HUDEP-2 (cell line): ENCODE measurements around the gene SDC3.
"Not testable (repeated sequence)": the region's sequence is repeated elsewhere in the genome, so short reads cannot be mapped to it uniquely, and the experiment has no call there.

Experiments
- DNase-seq, 76 experiments: peaks; one replicate each; lab custom pipeline; 2025; ENCODE audit not compliant: unreplicated experiment in 76 of 76; lab: John Stamatoyannopoulos, UW

Gene SDC3, protein sequence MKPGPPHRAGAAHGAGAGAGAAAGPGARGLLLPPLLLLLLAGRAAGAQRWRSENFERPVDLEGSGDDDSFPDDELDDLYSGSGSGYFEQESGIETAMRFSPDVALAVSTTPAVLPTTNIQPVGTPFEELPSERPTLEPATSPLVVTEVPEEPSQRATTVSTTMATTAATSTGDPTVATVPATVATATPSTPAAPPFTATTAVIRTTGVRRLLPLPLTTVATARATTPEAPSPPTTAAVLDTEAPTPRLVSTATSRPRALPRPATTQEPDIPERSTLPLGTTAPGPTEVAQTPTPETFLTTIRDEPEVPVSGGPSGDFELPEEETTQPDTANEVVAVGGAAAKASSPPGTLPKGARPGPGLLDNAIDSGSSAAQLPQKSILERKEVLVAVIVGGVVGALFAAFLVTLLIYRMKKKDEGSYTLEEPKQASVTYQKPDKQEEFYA

DNA sequence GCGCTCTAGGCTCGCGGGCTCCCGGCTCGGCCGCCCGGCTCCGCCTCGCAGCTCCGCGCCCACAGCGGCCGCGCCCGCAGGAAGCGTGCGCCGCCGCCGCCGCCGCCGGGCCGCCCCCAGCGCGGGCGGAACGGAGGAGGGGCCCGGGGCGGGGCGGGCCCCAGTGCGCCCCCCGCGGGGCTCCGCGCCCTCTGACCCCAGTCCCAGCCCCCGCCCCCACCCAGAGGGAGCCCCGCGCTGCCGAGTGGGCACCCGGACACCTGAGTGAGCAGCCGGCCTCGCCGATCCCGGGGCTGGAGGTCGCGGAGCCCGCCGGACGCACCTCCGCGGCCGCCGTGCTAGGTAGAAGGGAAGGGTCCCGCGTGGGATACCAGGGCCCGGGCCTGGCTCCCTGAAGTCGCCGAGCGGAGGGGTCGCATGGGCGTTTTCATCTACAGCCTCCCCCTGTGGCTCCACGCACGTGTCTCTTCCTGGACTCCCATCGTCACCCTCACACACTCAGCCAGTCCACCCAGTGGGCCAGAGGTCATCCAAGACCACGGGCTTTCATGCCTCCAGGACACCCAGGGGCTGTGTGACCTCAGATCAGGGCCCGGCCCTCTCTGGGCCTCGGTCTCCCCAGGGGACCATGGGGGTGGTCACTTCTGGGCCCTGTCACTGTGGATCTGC lies at the start of gene SDC3:
Gene SDC3 (minus strand): TSS at position 63 of the 669 bp plus-strand sequence. CDS start 172 bp downstream, outside the sequence.
- DNase-seq, result no peak

DNA sequence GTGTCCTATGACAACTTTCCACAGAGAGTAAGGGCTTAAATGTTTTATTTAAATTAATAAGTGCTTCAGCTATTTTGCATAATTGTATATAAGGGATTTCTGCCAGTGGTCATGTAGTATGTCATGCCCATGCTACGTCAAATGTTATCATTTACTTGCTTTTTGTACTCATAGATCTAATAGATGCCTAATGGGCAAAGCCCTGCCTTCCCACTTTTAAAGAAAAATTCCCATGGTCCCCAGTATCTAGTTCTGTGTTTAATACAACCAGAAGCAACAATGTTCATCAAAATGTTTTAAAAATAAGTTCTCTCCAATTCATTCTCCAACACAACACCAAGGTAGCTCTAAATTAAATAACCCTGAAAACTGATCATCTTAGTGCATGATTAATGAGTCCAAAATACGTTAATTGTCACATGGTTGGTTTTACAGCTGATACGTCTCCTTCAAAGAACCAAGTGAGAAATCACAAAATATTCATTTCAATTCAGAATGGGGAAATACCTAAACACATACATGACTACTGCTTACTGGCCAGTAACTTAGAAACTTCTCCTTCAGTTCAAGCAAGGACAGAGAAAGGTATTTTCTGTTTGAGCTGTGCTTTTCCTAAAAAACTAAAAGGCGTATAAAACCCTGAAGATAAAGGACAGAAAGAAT lies 49.1 kb upstream of the SDC3 start:
- no peak for DNase-seq

DNA sequence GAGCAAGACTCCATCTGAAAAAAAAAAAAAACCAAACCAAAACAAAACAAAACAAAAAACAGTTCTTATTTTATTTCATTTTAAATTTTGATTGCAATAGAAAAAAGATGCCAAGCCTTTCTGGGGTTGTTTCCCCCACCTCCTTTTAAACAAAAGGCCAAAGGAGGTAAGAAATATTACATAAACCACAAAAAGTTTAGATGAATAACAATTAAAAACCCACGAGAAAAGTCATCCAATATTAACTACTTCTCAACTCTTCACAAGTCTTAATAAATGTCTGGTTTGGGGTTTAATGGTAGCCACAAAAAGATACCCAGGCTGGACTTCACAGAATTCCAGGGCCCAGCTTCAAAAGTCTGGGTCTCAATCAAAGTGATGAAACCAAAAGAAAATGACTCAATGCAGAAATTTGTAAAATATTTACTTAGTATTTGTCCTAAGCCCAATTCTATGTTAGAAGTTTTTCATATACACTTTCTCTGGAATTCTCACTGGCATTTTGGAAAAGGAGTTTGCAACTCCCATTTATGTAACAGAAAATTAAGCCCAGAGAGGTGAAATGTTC lies 47.0 kb upstream of the SDC3 start:
- no peak for DNase-seq

DNA sequence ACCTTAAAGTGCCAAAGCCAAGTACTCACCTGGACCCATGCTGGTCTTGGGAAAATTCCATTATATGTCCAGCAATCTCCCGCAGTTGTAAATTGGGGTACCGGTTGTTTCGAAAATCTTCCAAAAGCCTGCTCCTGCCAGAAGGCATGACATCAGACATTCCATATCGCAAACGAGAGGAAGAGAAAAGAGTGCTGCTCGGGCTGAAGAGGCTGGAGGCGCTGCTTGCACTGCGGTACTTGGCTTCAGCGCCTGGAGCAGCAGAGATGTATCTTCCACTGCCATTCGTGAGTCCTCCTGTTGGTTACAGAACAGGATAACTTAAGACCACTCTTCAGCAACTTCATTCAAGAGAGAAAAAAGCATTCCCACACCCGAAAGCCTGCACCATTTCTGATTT lies 45.1 kb upstream of the SDC3 start:
- no peak for DNase-seq

DNA sequence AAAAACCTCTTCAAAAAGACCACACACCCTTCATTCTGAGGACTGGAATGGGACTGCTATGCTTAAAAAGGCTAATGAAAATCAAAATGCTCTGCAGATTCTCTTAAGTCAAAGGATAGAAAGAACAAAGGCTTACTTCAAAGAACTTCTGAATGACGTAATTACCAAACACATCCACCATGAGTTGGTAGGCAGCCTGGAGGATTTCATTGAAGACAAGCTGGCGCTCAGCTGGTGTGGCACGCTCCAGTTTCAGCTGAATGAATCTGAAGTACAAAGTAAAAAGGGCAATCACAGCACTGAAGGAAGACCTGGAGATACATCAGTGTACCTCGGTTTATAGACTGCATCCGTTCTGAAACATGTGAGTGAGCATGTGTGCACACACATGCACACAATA lies 43.5 kb upstream of the SDC3 start:
- no peak for DNase-seq

DNA sequence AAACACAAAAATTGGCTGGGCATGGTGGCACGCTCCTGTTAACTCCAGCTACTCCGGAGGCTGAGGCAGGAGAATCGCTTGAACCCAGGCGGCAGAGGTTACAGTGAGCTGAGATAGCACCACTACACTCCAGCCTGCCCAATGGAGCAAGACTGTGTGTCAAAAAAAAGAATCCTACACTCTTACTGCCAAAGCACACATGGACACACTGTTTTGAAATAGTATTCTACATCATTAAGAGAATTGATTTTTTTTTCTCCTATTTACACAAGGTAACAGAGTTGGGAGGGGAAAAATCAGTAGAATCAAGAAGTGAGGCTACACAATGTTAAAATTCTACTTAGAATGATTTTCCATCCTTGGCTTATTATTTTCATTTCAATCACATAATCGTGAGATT lies 42.1 kb upstream of the SDC3 start:
- no peak for DNase-seq

DNA sequence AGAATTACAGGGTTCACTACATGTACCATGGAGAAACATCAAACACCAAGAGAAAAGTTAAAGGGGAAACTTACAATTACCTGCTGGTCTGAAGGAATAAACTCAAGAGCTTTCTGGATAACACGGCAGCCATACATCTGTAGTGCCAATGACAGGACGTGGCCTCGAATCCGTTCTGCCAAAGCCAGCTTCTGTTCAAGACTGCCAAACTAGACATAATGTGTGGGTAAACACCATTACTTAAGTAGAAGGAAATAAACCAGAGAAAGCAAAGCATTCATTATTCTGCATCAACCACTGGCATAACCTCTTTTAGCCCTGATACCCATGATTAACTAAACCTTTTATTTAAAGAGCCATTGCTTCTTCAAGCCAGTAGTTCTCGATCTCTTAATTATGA lies 41.5 kb upstream of the SDC3 start:
- no peak for DNase-seq

DNA sequence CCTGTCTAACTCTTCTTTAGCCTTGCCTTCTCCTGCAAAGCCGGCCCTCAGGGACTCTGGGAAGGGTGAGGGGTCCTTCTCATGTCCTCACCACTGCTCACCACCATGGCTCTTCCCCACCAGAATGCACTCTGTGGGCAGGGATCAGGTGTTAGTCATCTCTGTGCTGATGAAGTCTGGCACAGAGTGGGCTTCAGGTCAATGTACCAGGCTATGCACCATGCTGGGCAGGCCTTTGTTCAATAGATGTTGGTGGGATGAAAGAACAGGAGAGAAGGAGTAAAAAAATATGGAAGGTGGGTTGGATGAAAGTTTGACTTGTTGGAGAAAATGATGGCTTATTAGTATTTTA lies 40.9 kb upstream of the SDC3 start:
- DNase-seq, result not testable (repeated sequence)

DNA sequence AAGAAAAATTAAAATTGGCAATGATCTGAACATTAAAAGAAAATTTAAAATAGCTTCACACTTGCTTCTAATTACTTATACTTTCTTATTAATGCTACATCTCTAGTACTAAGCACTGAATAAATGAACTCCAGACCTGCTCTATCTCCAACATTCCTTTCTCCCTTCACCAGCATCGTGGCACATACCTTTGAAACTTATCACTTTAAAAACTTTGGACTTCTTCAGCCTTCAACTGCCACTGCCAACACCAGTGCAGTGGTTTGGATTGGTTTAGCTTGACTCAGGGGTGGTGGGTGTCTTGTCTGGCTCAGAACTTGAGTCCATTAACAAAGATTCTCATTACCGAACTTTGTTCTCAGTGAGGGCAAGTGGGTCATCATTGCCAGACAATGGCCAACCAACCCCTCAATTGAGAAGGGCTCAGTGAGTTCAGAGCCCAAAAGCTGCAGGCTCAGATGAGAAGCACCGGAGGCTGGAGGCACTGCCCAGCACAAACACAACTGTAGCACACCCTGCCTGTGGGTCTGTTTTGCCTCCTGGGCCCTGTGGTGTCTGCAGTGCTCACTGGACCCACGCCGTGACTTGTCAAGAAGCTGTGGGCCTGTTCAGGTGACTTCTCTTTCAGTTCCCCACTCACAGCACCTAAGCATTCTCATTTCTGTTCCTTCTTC lies 40.4 kb upstream of the SDC3 start:
- not testable (repeated sequence) for DNase-seq

DNA sequence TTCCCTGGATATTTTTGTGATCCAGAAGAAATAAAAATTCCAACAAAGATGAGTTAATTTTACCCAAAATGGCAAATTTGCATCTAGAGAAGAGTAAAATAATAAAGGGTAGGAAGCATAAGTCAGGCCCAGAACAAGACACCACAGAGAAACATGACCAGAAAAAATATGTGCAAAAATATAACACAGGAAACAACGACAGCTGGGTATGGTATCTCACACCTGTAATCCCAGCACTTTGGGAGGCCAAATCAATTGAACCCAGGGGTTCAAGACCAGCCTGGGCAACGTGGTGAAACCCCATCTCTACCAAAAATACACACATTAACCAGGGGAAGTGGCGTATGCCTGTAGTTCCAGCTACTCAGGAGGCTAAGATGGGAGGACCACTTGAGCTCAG lies 39.7 kb upstream of the SDC3 start:
- no peak for DNase-seq

DNA sequence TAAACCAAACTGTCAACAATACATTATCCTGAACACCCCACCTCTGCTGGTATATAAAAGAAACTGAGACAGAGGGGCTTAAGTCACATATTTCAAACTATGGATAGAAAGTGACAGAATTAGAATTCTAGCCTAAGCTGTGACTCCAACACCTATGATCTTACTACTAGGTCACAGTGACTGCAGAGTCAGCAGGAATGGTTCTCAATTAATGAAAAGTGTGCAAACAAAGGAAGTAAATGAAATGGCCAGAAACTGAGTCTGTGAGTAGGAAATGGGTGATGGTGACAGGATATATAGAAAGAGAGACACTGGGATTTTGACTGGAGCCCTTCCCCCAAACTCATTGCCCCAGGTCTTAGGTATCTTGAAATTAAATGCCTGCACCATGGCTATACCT lies 38.7 kb upstream of the SDC3 start:
- no peak for DNase-seq

DNA sequence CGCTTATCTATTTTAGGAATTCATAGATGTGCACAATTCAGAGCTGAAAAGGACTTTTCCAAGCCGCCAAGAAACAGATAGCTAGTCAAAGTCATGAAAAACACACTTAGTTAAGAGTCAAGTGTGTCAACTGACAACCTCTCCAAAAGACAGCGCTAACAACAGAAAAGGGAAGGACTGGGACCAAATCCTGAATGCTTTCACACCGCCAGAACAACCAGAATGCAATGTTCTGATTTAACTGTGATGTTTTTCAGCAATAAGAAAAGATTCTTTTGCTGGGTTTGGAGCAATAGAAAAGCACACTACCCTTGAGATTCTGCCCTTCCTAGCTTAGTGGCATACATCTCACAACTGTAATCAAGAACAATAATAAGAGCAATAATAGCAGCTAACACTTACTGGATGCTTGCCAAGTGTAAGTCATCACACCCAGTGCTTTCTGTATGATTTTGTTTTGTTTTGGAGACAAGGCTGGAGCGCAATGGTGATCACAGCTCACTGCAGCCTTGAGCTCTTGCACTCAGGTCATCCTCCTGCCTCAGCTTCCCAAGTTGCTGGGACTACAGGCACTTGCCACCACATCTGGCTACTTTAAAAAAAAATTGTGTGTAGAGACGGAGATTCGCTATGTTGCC lies 33.9 kb upstream of the SDC3 start:
- no peak for DNase-seq

DNA sequence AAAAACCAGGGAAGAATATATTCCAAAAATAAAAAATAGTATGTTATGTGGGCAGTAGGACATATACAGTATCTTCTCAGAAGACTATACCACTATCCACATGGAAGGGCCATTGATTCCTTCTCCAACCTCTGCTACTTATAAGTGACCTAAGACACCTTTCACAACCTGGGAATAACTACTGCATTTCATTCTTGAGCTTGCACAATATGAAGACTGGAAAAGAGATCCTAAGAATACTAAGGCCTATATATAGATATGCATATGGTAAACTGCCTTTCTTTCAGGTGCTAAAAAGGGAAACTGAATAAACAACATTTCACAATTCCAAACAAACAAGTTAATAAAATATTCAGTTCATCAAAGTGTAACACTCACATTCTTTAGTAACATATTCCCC lies 32.0 kb upstream of the SDC3 start:
- no peak for DNase-seq

DNA sequence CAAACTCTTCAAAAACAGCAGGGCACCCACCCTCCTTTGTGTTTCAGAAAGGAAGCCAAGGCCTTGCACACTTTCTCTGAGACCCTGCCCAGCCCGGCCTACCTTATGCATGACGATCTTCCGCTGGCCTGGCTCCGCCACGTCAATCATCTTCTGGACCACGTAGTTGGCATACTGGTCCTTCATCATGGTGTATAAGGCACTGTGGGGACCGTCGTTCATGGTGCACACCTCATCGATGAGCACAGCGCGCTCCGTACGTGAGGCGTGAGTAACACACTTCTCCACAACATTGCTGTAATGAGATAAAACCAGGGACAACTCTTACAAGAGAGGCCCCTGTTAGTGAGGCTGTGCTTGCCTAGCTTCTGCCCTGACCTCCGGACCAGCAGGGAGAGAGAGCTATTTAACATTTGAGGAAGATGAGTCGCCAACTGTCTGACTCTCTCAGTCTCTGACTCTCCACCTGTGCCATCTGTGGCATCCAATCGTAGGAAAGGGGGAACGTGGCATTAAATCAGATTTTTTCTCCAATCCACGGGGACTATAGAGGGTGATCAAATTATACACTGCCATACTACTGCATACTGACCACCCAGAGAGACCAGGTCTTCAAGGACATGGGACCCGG lies 28.1 kb upstream of the SDC3 start:
- DNase-seq, result no peak

DNA sequence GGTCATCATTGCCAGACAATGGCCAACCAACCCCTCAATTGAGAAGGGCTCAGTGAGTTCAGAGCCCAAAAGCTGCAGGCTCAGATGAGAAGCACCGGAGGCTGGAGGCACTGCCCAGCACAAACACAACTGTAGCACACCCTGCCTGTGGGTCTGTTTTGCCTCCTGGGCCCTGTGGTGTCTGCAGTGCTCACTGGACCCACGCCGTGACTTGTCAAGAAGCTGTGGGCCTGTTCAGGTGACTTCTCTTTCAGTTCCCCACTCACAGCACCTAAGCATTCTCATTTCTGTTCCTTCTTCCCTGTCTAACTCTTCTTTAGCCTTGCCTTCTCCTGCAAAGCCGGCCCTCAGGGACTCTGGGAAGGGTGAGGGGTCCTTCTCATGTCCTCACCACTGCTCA lies 27.2 kb upstream of the SDC3 start:
- DNase-seq, result not testable (repeated sequence)

DNA sequence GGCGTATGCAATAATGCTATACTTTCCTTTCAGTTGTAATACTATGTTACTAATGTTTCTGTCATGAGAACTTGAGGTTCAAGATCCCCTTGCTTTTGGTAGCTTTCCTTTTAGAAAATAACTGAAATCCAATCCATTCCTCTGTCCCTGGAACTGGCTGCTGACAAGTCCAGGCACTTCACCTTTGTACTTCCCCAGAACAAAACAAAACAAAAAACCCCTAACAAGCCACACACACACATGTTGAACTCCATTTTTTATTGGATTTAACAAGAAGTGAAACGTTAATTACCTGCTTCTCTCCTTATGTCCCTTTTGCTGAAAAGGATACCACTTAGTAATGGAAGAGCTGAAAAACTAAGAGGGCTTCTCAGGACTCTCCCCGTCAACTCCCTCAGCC lies 26.1 kb upstream of the SDC3 start:
- no peak for DNase-seq

DNA sequence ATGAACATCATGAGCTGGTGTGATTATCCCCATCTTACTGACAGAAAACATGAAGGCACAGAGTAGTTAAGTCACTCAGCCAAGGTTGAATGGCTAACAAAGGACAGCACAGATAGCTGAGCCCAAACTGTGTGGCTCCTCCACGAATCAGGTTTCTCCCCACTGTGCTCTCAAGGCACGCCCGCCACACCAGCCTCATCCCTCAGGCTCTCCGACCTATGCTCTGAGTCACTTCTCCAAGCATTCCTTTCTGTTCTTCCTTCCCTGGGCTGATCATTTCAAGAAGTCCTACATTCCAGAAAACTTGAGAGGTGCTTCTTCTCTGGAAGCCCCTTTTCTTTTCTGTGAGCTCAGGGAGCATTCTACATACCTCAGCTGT lies 25.3 kb upstream of the SDC3 start:
- no peak for DNase-seq

DNA sequence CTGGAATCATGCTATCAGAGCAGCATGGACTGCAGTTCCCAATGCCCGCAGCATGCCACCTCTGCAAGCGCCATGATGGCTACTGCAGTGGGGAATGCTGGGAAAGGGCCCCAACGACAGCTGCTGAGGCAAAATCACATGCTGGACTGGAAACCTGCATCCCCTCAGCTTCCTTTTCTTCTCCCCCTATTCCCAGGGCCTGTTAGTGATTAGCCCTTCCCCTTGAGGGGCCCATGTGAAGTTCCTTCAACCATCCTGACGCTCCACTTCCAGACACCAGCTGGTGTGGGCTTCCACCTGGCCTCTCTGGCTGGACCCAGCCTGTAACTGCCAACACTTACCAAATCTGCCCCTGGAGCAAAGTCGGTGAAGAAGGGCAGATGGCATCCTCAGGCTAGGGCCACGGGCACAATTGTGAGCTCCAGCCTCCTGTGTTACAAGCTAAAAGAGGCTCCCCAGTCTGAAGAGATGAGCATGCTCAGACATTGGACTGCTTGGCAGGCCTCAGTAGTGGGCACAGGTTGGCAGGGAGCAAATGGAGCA lies 22.1 kb upstream of the SDC3 start:
- no peak for DNase-seq

DNA sequence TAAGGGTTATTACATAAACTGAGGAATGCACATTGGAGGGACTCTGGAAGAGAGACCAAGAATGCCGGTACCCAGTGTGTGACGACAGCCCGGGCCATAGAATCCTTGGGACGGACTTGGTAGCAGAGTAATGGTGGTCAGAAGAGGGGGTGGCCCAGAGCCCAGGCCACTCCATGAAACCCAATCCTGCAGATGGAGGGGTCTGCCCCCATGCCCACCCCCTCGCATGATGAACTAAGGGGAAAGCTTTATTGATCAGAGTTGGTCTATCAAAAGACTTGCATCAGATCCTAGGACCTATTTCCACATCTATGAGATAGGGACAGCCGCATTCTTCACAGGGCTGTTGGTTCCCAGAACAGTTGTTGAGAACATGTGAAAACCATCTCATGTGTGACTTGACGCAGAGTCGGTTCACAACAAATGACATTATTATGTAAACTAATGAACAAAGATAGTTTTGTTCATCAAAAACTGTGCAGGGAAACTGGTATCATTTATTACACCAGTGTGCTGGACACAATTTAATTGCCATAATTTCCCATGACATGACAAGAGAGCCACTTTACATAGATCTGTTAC lies 21.5 kb upstream of the SDC3 start:
- no peak for DNase-seq
